ENCODE results near the gene DPM1.

Gene DPM1

GRCh38 chr20:50895111-50895830, 63.1 kb downstream of the DPM1 start:
- 96% methylated on average over 5 to 8 of the region's 8 CpGs for WGBS, 2 experiments (ENCODE audit: insufficient coverage in 2 of 2)
- no peak overlapping the region for H3K27ac ChIP-seq (ENCODE audit: low read depth, low read length, severe bottlenecking)
- H3K36me3 ChIP-seq (ENCODE audit: control insufficient read depth, insufficient read depth, low read length) = peaks cover 99% of the 10 kb centered on the region
- H3K4me1 ChIP-seq (ENCODE audit: control insufficient read depth, insufficient read depth, low read length, poor library complexity, severe bottlenecking) = no peaks in the 10 kb centered on the region
- H3K4me3 ChIP-seq (ENCODE audit: extremely low read depth, insufficient read depth, low read length, poor library complexity, severe bottlenecking) = no peak overlapping the region
- no peaks in the 10 kb centered on the region for H3K9me3 ChIP-seq (ENCODE audit: control insufficient read depth, low read length)

GRCh38 chr20:50893620-50894019, 64.7 kb downstream of the DPM1 start:
- no peaks in the 10 kb centered on the region for H3K4me1 ChIP-seq (ENCODE audit: control insufficient read depth, insufficient read depth, low read length, poor library complexity, severe bottlenecking)
- H3K9me3 ChIP-seq (ENCODE audit: control insufficient read depth, low read length) = no peaks in the 10 kb centered on the region
- WGBS, 2 experiments (ENCODE audit: insufficient coverage in 2 of 2) = 98% methylated on average over 6 to 7 of the region's 7 CpGs
- no peak overlapping the region for H3K27ac ChIP-seq (ENCODE audit: low read depth, low read length, severe bottlenecking)
- no peak overlapping the region for H3K4me3 ChIP-seq (ENCODE audit: extremely low read depth, insufficient read depth, low read length, poor library complexity, severe bottlenecking)
- H3K36me3 ChIP-seq (ENCODE audit: control insufficient read depth, insufficient read depth, low read length) = peaks cover 98% of the 10 kb centered on the region

- Histone ChIP-seq H3K4me3 (ENCODE audit: extremely low read depth, insufficient read depth, low read length, poor library complexity, severe bottlenecking) (no peak overlapping the region), H3K4me1 (ENCODE audit: control insufficient read depth, insufficient read depth, low read length, poor library complexity, severe bottlenecking) (no peaks in the 10 kb centered on the region), H3K36me3 (ENCODE audit: control insufficient read depth, insufficient read depth, low read length) (peaks cover 98% of the 10 kb centered on the region), H3K9me3 (ENCODE audit: control insufficient read depth, low read length) (no peaks in the 10 kb centered on the region), H3K27ac (ENCODE audit: low read depth, low read length, severe bottlenecking) (no peak overlapping the region)
- 96 to 97% methylated on average over 8 of the region's 8 CpGs for WGBS, 2 experiments (ENCODE audit: insufficient coverage in 2 of 2)
Observed at GRCh38 chr20:50892394-50892793, 65.9 kb downstream of the DPM1 start.

- H3K36me3 ChIP-seq (ENCODE audit: control insufficient read depth, insufficient read depth, low read length) = peaks cover 88% of the 10 kb centered on the region
- H3K27ac ChIP-seq (ENCODE audit: low read depth, low read length, severe bottlenecking) = no peak overlapping the region
Observed at GRCh38 chr20:50891138-50891537, 67.2 kb downstream of the DPM1 start.

GRCh38 chr20:50887576-50887975, 70.8 kb downstream of the DPM1 start:
- peak overlapping the region; percentile 25 for H3K27ac ChIP-seq (ENCODE audit: low read depth, low read length, severe bottlenecking)
- H3K9me3 ChIP-seq (ENCODE audit: control insufficient read depth, low read length) = peaks cover 5% of the 10 kb centered on the region
- H3K4me1 ChIP-seq (ENCODE audit: control insufficient read depth, insufficient read depth, low read length, poor library complexity, severe bottlenecking) = no peaks in the 10 kb centered on the region
- peaks cover 52% of the 10 kb centered on the region for H3K36me3 ChIP-seq (ENCODE audit: control insufficient read depth, insufficient read depth, low read length)
- no peak overlapping the region for H3K4me3 ChIP-seq (ENCODE audit: extremely low read depth, insufficient read depth, low read length, poor library complexity, severe bottlenecking)
- 92 to 100% methylated on average over 1 to 3 of the region's 3 CpGs for WGBS, 2 experiments (ENCODE audit: insufficient coverage in 2 of 2)

More at GRCh38 chr20:50891138-50891537, 67.2 kb downstream of the DPM1 start:
- no peak overlapping the region for H3K4me3 ChIP-seq (ENCODE audit: extremely low read depth, insufficient read depth, low read length, poor library complexity, severe bottlenecking)
- 92 to 97% methylated on average over 5 of the region's 5 CpGs for WGBS, 2 experiments (ENCODE audit: insufficient coverage in 2 of 2)
- no peaks in the 10 kb centered on the region for H3K4me1 ChIP-seq (ENCODE audit: control insufficient read depth, insufficient read depth, low read length, poor library complexity, severe bottlenecking)
- no peaks in the 10 kb centered on the region for H3K9me3 ChIP-seq (ENCODE audit: control insufficient read depth, low read length)

GRCh38 chr20:50886184-50886790, 72.0 kb downstream of the DPM1 start:
- Histone ChIP-seq H3K36me3 (ENCODE audit: control insufficient read depth, insufficient read depth, low read length) (peaks cover 39% of the 10 kb centered on the region), H3K27ac (ENCODE audit: low read depth, low read length, severe bottlenecking) (no peak overlapping the region), H3K4me1 (ENCODE audit: control insufficient read depth, insufficient read depth, low read length, poor library complexity, severe bottlenecking) (no peaks in the 10 kb centered on the region), H3K4me3 (ENCODE audit: extremely low read depth, insufficient read depth, low read length, poor library complexity, severe bottlenecking) (no peak overlapping the region), H3K9me3 (ENCODE audit: control insufficient read depth, low read length) (peaks cover 5% of the 10 kb centered on the region)
- 96 to 97% methylated on average over 4 to 11 of the region's 12 CpGs for WGBS, 2 experiments (ENCODE audit: insufficient coverage in 2 of 2)

GRCh38 chr20:50885781-50886180, 72.6 kb downstream of the DPM1 start:
- H3K36me3 ChIP-seq (ENCODE audit: control insufficient read depth, insufficient read depth, low read length) = peaks cover 34% of the 10 kb centered on the region
- H3K9me3 ChIP-seq (ENCODE audit: control insufficient read depth, low read length) = peaks cover 5% of the 10 kb centered on the region
- no peak overlapping the region for H3K27ac ChIP-seq (ENCODE audit: low read depth, low read length, severe bottlenecking)
- H3K4me1 ChIP-seq (ENCODE audit: control insufficient read depth, insufficient read depth, low read length, poor library complexity, severe bottlenecking) = no peaks in the 10 kb centered on the region
- no peak overlapping the region for H3K4me3 ChIP-seq (ENCODE audit: extremely low read depth, insufficient read depth, low read length, poor library complexity, severe bottlenecking)
- 99 to 100% methylated on average over 4 to 5 of the region's 5 CpGs for WGBS, 2 experiments (ENCODE audit: insufficient coverage in 2 of 2)

- H3K9me3 ChIP-seq (ENCODE audit: control insufficient read depth, low read length) = peaks cover 5% of the 10 kb centered on the region
- H3K27ac ChIP-seq (ENCODE audit: low read depth, low read length, severe bottlenecking) = no peak overlapping the region
- H3K36me3 ChIP-seq (ENCODE audit: control insufficient read depth, insufficient read depth, low read length) = peaks cover 27% of the 10 kb centered on the region
- WGBS, 2 experiments (ENCODE audit: insufficient coverage in 2 of 2) = 89 to 94% methylated on average over 5 of the region's 7 CpGs
- no peak overlapping the region for H3K4me3 ChIP-seq (ENCODE audit: extremely low read depth, insufficient read depth, low read length, poor library complexity, severe bottlenecking)
- H3K4me1 ChIP-seq (ENCODE audit: control insufficient read depth, insufficient read depth, low read length, poor library complexity, severe bottlenecking) = no peaks in the 10 kb centered on the region
Observed at GRCh38 chr20:50885068-50885467, 73.3 kb downstream of the DPM1 start.

Measured in mesodermal cell (in vitro differentiated cells).